A549 (cell line): ENCODE measurements around the gene ATP1B3. TPM values are rescaled to one million over a fixed set of nuclear protein-coding genes. Genes with fewer than 3 reads are reported as not detected.
"Not testable (repeated sequence)": the region's sequence is repeated elsewhere in the genome, so short reads cannot be mapped to it uniquely, and the experiment has no call there.

Source experiments
- ATAC-seq, 2 experiments: fragments of 200-7000 bp in 1 of 2; fragments of >200 bp in 1 of 2; cut with Nextera tagmentation in 1 of 2; cut with Tn5 transposase in 1 of 2; 3 replicates each; pipeline versions ENCODE4 v1.8.0 to v1.9.1; 2018 to 2020; ENCODE audit warnings: mild to moderate bottlenecking in 1 of 2, moderate library complexity in 1 of 2
- CTCF ChIA-PET: fragments of 300-600 bp; sonication (Branson Sonifier 250); formaldehyde crosslinking; extraction: SDS; loops from one replicate; lab custom pipeline; 2021; ENCODE audit warnings: antibody characterized with exemption, inconsistent platforms; lab: Yijun Ruan, JAX
- POLR2A ChIA-PET: fragments of 350-600 bp; formaldehyde crosslinking; extraction: SDS; loops from one replicate; lab custom pipeline; 2021; ENCODE audit warnings: antibody characterized with exemption, inconsistent platforms; lab: Yijun Ruan, JAX
- DNase-seq, 2 experiments: peaks; one replicate each; pipeline versions ENCODE4 v3.0.0 to v3.0.0-alpha.2; 2011 to 2016; ENCODE audit warnings: low read depth in 1 of 2, low spot score in 1 of 2
- FAIRE-seq: peaks from 2 replicates; lab custom pipeline; 2011; peaks lifted over from hg19 to GRCh38; lab: Jason Lieb, UNC
- H3K27ac ChIP-seq, 2 experiments: fragments of >200 bp; sonication (Bioruptor Twin); formaldehyde crosslinking; 3 replicates each; pipeline ENCODE4 v1.5.1; 2016 to 2017
- H3K4me1 ChIP-seq: fragments of >200 bp; sonication (Bioruptor Twin); formaldehyde crosslinking; 3 replicates; pipeline ENCODE4 v1.6.1; 2016
- H3K4me2 ChIP-seq: fragments of >200 bp; sonication (Bioruptor Twin); formaldehyde crosslinking; 3 replicates; pipeline ENCODE4 v1.6.1; 2016
- H3K4me3 ChIP-seq: fragments of >200 bp; sonication (Bioruptor Twin); formaldehyde crosslinking; 3 replicates; pipeline ENCODE4 v1.5.1; 2016
- H3K9me3 ChIP-seq: fragments of >200 bp; sonication (Bioruptor Twin); formaldehyde crosslinking; 3 replicates; pipeline ENCODE4 v1.6.1; 2016
- FOSB ChIP-seq: fragments of 250-450 bp; sonication (Bioruptor Pico); IDR thresholded peaks from 2 replicates; pipeline ENCODE4 v1.5.0; 2020; ENCODE audit warnings: mild to moderate bottlenecking, moderate library complexity
- PBX3 ChIP-seq: IDR thresholded peaks from 2 replicates; pipeline ENCODE4 v1.6.1; 2012
- SMC3 ChIP-seq: fragments of >200 bp; sonication (Bioruptor Twin); formaldehyde crosslinking; IDR thresholded peaks from 3 replicates; pipeline ENCODE4 v1.6.1; 2018; ENCODE audit warnings: inconsistent platforms
- TFCP2L1 ChIP-seq: fragments of 250-450 bp; sonication (Bioruptor Pico); IDR thresholded peaks from 2 replicates; pipeline ENCODE4 v1.5.0; 2021; ENCODE audit warnings: mild to moderate bottlenecking
- USF2 ChIP-seq: fragments of 450-650 bp; IDR thresholded peaks from 2 replicates; pipeline ENCODE4 v1.6.1; 2014; ENCODE audit warnings: antibody characterized with exemption
- ZSCAN20 ChIP-seq: fragments of 250-450 bp; sonication (Bioruptor Pico); IDR thresholded peaks from 2 replicates; pipeline ENCODE4 v1.8.0; 2022; ENCODE audit warnings: mild to moderate bottlenecking, moderate library complexity
- WGBS: methylation state at CpG from one replicate; pipeline ENCODE4 v1.1.6; 2017; ENCODE audit errors: missing lambda C conversion rate; 5-methylcytosine and 5-hydroxymethylcytosine counted together
- polyA plus RNA-seq, 4 experiments: library from polyadenylated mRNA; depleted of rRNA in 3 of 4; stranded (reverse); fragments of >200 nt; fragmentation: RNase III in 1 of 4; extraction: RNeasy Plus Mini Kit Qiagen cat#74134 plus additional on column Dnase treatment in 1 of 4; gene quantifications; 2 replicates in 3 of 4; 3 replicates in 1 of 4; pipeline ENCODE4 v1.2.3, GENCODE V29; 2011 to 2017
- small RNA-seq, 6 experiments: library from RNA; depleted of rRNA; stranded (forward); fragments of <200 nt; gene quantifications; one replicate each; pipeline ENCODE3, GENCODE V24; 2012

ATP1B3 gene
- polyA plus RNA-seq, 2 of the 4 experiments (the other 2 are of a cell fraction), result 230 to 306 TPM

- DNase-seq (no peak), FAIRE-seq (no peak), ATAC-seq (peak in 1 of 2 experiments; percentile 59; a peak in 2 of 6 replicates)
- 91% methylated on average over 2 of the region's 2 CpGs for WGBS
- Histone ChIP-seq H3K4me1 (no peaks in the 10 kb centered on the region), H3K4me2 (no peak overlapping the region), H3K9me3 (no peaks in the 10 kb centered on the region), H3K27ac (no peak overlapping the region), H3K4me3 (no peak overlapping the region)
- ChIA-PET POLR2A (interaction anchor here (0.6 kb wide), 1 partner anchor 220 kb away, joined by 4 read pairs; no protein-coding TSS in a partner anchor), CTCF (interaction anchor here (0.7 to 2.9 kb wide), 3 partner anchors 10 to 60 kb away, joined by 3 to 16 read pairs (median 3); no protein-coding TSS in a partner anchor)
- TF ChIP-seq PBX3 (no peak), FOSB (no peak), SMC3 (no peak), ZSCAN20 (CRISPR knock-in tag) (no peak), TFCP2L1 (no peak), USF2 (no peak)
These were observed 96.0 kb downstream of the ATP1B3 start for GRCh38 chr3:141972399-141972798.

GRCh38 chr3:141974777-141975176 lies 98.3 kb downstream of the ATP1B3 start:
- FAIRE-seq, H3K4me2 ChIP-seq, ATAC-seq, DNase-seq, H3K4me1 ChIP-seq, POLR2A ChIA-PET, H3K27ac ChIP-seq, H3K4me3 ChIP-seq, H3K9me3 ChIP-seq: not testable (repeated sequence)
- WGBS, result 93% methylated on average over 8 of the region's 8 CpGs
- CTCF ChIA-PET, result interaction anchor here (1.4 kb wide), 1 partner anchor 12 kb away, joined by 3 read pairs; no protein-coding TSS in a partner anchor

Small RNA genes within 50 kb of the gene (small RNA-seq; reads per million reads assigned to genes)
- gene HMGN2P25 (0 reads per million in 6 experiments), gene RNU6-509P (0 to 35.8 (median 0) reads per million in 6 experiments)

Other genes starting within 250 kb of the ATP1B3 start
- 84.1 and 93.3 TPM in 2 replicates for gene RNF7, start 138.3 kb upstream of the ATP1B3 start, polyA plus RNA-seq (2011; rRNA removed)
- gene RNF7, start 138.3 kb upstream of the ATP1B3 start, polyA plus RNA-seq (2017; fragmentation: RNase III; extraction: RNeasy Plus Mini Kit Qiagen cat#74134 plus additional on column Dnase treatment), result 147 to 156 TPM (median 149 TPM) in 3 replicates
- gene GRK7, start 113.2 kb upstream of the ATP1B3 start, polyA plus RNA-seq (2011; rRNA removed), result not detected in 2 replicates
- gene GRK7, start 113.2 kb upstream of the ATP1B3 start, polyA plus RNA-seq (2017; fragmentation: RNase III; extraction: RNeasy Plus Mini Kit Qiagen cat#74134 plus additional on column Dnase treatment), result 0.03 TPM in 1 of 3 replicates, not detected in the others